GM12875 (cell line): ENCODE results near the gene PDE4D.

Source experiments
- H3K4me3 ChIP-seq: one replicate; pipeline ENCODE4 v1.5.1; 2011; ENCODE audit warnings: low read depth, low read length, control low read depth
- CTCF ChIP-seq: IDR thresholded peaks from 2 replicates; pipeline ENCODE4 v1.5.1; 2011; ENCODE audit warnings: low read depth, mild to moderate bottlenecking, control low read depth, inconsistent platforms, low read length, moderate library complexity, borderline replicate concordance; ENCODE audit not compliant: insufficient read depth

PDE4D gene

GRCh38 chr5:59842999-59843398, 50.5 kb downstream of the PDE4D start:
- TF ChIP-seq CTCF = no peak
- H3K4me3 ChIP-seq = no peak overlapping the region

DNA sequence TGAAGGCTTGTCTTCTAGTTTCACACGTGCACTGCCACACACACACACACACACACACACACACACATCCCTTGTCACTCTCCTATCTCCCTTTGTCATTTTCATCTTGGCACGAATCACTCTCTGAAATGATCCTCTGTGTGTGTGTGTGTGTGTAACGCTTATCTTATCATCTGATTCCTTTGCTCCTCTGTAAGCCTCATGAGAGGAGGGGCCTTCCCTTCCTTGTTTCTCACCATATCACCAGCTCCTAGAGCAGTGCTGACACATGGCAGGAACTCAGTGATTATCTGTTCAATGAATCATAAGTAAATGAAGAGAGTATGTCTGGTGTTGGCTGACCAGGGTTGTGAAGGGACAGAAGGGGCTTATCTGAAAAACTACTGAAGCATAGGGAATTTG, 53.3 kb downstream of the PDE4D start:
- H3K4me3 ChIP-seq = no peak overlapping the region
- no peak for TF ChIP-seq CTCF

GRCh38 chr5:59838989-59839388, 54.5 kb downstream of the PDE4D start:
- H3K4me3 ChIP-seq = no peak overlapping the region
- no peak for TF ChIP-seq CTCF

- TF ChIP-seq CTCF = no peak
- no peak overlapping the region for H3K4me3 ChIP-seq
Measured at GRCh38 chr5:59838067-59838466, 55.5 kb downstream of the PDE4D start.

- no peak overlapping the region for H3K4me3 ChIP-seq
- no peak for TF ChIP-seq CTCF
Measured at GRCh38 chr5:59837071-59837470, 56.5 kb downstream of the PDE4D start.

DNA sequence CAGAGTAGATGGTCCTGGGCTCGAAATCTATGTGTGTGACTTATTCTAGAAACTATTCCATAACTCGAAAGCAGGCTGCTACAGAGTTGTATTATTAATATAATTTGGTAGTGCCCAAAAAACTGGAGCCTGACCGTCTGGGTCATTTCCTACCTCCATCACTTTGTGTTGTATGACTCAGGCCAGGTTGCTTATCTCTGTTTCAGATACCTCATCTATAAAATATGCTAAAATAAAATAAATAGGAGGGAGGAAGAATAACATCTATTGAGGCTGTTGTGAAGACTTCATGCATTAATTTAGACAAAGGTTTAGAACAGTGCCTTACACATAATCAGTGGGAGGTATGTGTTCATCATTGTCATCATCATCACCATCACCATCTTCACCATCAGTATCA, 57.7 kb downstream of the PDE4D start:
- no peak overlapping the region for H3K4me3 ChIP-seq
- no peak for TF ChIP-seq CTCF

DNA sequence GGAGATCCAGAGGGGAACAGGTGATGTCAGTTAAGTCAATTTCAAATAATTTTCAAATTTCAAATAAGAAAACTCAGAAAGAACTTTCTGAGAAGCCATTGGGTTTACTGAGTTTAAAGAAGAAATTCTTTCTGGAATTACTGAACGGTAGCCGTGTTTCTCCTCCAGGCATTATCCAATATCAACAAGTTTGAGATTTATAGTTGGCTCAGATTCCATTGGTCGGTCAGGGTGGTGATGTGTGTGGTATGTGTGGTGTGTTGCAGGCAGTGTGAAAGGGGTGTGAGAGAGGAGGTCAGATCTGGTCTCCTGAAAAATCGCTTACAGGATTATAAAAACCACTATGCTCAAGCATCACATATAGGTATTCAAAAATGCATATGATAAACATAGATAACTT, 60.1 kb downstream of the PDE4D start:
- TF ChIP-seq CTCF = no peak
- no peak overlapping the region for H3K4me3 ChIP-seq
